ENCODE data around the gene WDR4.
"Not testable (repeated sequence)": the region's sequence is repeated elsewhere in the genome, so short reads cannot be mapped to it uniquely, and the experiment has no call there.

Gene WDR4

DNA sequence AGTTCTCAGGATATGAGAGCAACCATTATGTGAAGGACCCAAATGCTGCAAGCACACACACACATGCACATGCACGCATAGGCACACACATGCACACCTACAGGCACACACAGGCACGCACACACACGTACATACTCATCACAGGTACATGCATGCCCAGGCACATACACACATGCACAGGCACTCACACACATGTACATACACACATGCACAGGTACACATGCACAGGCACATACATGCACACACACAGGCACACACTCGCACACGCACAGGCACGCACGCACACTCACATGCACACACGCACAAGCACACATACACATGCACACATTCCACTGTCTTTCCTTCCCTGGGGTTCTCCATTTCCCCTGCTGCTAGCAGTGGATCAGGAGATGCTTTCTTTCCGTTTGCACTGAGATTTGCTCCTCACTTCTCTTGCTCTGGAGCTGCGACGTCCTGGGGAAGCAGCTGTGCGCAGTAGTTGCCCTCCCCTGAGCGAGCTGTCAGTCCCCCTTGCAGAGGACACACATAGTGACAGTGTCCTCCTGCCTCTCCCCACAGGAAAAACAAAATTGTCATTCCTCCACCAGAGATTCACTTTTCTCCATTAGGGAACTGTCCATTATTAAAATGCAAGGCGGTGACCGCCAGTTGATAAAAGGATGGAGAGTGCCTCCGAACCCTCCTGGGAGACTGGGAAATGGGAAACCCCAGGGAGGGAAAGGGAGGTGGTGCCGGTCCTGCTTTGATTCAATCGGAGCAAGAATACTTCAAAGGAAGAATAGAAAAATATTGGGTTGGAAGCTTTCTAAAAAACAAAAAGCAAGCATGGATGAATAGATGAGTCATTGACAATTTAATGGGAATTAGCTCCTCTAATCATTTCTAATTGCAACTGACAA is 69.5 kb downstream of the WDR4 start:
- DNase-seq: no peak

DNA sequence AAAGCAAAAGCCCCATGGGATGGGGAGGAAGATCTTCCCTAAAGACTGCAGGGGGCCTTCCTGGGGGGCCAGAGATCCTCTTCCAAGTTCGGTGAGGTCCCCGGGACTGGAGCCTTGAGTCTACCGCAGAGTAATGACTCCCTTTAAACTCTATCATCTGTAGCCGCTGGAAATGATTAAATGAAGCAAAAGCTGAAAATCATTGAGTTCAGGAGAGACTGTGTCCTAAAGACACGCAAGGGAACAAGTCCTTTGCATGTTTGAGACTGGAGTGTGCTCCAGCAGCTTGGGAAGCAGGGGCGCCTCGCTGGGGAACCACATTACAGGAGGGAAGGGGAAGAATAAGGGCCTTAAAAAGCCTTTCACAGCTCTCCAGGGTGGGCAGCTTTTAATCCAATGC is 70.2 kb downstream of the WDR4 start:
- no peak for DNase-seq

DNA sequence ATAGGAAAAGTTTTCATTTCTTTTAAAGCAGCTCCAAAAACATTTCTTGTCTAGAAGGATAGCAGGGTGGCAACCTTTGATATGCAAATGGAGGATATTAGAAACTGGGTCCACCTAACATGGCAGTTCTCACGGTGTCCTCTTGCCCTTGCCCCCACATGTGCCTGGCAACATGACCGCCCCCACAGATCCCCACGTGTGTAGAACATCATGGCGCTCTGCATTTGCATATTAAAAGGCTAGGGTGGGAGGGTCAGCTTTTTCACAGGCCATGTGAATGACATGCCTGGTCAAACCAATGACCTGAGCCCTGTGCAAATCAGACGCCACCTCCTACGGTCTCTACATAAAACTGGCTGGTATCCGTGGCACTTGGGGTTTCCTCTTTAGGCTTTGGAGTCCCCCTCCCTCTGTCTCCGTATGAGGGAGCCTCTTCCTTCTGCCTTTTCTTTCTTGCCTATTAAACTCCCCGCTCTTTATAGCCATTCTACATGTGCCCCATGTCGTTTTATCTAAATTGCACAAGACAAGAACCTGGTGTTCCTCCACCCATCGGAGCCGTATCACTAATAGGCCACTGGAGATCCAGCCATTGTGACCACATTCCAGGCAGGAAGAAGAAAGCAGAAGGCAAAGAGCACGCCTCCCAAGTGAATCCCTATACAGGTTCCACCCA is 71.3 kb downstream of the WDR4 start:
- no peak for DNase-seq

DNA sequence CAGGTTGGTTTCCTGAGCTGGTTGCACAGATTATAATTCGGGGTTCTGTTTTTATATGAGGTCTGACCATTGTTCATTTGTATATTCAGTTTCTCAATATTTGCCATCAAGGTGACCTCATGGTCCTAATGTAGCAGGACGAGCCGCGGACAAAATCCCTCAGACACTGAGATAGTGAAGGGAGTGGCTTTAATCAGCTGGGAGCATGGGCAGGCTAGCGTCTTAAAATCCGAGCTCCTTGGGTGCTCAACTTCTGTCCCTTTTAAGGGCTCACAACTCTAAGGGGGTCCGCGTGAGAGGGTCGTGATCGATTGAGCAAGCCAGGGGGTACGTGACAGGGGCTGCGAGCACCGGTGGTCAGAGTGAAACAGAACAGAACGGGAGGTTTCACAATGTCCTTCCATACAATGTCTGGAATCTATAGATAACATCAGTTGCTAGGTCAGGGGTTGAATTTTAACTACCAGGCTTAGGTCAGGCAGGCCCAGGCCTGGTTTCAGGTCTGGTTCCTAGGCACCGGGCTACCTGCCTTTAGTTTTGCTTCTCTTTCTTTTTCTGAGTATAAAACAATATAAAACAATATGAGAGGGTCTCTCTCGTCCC is 71.9 kb downstream of the WDR4 start:
- not testable (repeated sequence) for DNase-seq

DNA sequence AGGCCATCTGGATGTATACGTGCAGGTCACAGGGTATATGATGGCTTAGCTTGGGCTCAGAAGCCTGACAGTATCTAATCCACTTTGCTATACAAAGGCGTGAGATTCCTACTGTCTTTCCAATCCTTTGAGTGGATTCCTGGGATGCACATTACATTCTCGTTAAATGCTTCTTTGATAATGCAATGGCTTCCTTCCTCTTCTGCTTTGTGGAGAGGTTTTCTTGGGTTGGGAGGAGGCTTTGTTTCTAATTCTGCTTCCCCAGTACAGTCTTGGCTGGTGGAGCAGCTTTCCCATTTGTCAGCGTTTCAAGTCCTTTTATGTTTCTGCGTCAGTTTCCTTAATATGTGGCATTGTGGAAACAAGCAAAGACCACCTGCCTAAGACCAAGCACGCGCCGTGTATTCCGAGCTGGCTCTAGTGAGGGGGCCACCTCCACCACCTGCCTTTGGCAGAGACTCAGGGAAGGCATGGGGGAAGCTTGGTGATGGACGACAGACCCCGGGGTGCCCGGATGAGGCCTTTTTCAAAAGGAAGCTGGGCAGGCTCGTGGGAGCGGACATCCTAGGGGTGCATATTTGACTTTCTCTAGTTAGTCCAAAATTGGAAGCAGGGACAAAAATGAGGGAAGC is 72.7 kb downstream of the WDR4 start:
- no peak for DNase-seq

DNA sequence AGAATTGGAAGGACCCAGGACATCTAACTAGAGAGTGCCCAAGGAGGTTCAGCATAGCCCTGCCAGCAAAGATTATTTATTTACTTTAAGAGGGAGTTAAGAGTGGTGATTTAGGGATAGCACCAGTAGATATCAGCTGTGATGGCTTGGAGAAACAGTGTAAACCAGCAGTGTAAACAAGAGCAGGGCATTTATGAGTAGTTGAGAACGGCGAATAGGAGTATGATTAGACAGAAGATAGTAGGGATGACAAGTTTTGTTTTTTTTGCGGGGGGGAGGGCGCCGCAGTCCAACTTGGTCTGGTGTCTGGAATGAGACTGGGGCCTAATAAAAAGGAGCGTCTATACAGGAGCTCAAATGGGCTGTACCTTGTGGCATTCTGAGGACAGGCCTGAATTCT is 77.7 kb downstream of the WDR4 start:
- DNase-seq: not testable (repeated sequence)

DNA sequence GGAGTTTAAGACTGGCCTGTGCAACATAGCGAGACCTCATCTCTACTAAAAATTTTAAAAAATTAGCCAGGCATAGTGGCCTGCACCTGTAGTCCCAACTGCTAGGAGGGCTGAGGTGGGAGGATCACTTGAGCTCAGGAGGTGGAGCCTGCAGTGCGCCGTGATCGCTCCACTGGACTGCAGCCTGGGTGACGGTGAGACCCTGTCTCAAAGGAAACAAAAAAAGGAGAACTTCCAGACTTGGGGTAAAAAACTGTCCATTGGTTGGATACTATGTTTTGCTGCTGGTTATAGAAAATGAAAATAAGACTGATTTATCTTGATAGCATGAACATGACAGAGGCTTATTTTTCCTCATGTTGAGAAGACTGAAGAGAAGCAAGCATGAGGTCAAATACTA is 79.4 kb downstream of the WDR4 start:
- no peak for DNase-seq

DNA sequence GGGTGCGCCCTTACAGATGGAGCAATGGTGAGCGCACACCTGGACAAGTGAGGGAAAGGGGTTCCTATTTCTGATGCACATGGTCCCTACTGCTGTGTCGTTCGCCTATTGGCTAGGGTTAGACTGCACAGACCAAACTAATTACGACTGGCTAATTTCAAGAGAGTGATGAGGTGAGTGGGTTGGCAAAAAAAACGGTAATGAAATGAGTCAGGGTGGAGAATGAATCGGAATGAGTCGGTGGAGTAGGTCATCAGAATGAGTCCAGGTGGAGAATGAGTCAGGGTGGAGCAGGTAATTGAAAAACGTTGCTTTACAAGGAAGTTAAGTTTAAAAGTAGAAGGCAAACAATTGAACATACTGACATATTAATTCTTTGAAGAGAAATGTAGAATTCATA is 79.8 kb downstream of the WDR4 start:
- DNase-seq: no peak

Measured in DMS153 (cell line).